D721Med (cell line): Measurements from ENCODE around the gene ETV5.

Experiments used
- DNase-seq: peaks from one replicate; pipeline ENCODE4 v3.0.0; 2011; ENCODE audit warnings: low spot score; ENCODE audit not compliant: insufficient read length
- FAIRE-seq: peaks from 2 replicates; lab custom pipeline; 2011; peaks lifted over from hg19 to GRCh38; lab: Jason Lieb, UNC
- TF ChIP-seq, protein P1 (sequence below): IDR thresholded peaks from 2 replicates; pipeline ENCODE4 v1.5.1; 2012; ENCODE audit warnings: mild to moderate bottlenecking, control low read depth; ENCODE audit not compliant: insufficient read depth; ENCODE audit errors: missing control alignments

The ETV5 gene

DNA sequence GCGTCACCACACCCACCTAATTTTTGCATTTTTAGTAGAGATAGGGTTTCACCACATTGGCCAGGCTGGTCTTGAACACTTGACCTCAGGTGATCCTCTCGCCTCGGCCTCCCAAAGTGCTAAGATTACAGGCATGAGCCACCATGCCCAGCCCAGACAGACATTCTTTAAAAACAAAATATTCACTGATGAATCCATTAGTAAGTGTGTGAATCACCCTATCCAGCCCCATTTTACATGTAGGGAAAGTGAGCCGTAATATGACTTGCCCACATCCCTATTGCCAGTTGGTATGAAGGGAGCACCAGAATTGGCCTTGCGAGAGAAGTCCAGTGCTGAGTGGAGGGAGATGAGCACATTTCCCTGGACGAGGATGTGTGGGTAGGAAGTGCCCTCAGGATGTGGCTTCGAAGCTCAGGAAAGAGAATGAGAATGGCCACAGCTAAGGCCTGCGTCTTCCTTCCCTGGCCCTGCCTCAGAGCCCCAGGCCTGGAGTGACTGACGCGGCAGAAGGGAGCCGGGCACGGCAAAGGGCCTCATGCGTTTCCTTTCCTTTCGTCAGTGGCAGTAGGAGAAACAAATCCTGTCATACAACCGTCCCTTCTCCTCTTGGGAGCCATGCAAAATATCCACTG lies 28.3 kb upstream of the ETV5 start:
- no peak for FAIRE-seq
- TF ChIP-seq, protein P1, sequence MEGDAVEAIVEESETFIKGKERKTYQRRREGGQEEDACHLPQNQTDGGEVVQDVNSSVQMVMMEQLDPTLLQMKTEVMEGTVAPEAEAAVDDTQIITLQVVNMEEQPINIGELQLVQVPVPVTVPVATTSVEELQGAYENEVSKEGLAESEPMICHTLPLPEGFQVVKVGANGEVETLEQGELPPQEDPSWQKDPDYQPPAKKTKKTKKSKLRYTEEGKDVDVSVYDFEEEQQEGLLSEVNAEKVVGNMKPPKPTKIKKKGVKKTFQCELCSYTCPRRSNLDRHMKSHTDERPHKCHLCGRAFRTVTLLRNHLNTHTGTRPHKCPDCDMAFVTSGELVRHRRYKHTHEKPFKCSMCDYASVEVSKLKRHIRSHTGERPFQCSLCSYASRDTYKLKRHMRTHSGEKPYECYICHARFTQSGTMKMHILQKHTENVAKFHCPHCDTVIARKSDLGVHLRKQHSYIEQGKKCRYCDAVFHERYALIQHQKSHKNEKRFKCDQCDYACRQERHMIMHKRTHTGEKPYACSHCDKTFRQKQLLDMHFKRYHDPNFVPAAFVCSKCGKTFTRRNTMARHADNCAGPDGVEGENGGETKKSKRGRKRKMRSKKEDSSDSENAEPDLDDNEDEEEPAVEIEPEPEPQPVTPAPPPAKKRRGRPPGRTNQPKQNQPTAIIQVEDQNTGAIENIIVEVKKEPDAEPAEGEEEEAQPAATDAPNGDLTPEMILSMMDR = no peak
- DNase-seq = no peak

DNA sequence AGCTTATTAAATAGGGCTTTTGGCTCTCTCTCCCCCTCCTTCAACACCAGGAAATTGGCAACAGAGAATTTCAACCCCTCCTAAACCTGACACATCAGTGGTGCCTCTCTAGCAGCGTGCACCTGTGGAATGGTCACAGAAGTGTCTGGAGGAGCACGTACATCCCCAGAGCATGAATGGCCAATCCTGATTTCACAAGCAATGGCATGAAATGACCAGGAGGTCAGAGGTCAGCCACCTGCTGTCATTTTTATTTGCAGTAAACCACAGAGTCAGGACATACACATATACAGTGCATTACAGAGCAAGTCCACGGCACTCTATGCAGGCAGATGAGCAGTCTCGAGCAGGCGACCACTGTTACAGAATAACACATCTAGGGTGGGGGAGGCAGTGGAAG lies 25.1 kb upstream of the ETV5 start:
- TF ChIP-seq, protein P1 = no peak
- no peak for FAIRE-seq
- no peak for DNase-seq

DNA sequence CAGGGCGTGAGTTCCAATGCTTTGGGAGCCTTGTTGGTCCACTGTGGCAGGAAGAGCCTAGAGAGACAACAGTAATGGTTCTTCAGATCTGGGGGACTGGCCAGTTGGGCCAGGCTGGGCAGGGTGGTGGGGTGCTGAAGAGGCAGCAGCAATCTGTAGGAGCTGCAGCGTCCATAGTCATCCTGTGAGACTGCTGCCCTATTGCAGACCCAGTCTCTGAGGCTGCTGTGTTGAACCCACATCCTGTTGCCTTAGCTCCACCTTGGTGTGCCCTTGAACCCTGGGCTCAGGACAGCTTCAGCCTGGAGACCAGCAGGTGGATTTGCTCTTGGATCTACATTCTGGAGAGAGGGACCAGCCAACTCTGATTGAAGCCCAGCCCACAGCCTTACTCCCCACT lies 23.6 kb upstream of the ETV5 start:
- FAIRE-seq (no peak), DNase-seq (no peak)
- TF ChIP-seq, protein P1 = no peak

DNA sequence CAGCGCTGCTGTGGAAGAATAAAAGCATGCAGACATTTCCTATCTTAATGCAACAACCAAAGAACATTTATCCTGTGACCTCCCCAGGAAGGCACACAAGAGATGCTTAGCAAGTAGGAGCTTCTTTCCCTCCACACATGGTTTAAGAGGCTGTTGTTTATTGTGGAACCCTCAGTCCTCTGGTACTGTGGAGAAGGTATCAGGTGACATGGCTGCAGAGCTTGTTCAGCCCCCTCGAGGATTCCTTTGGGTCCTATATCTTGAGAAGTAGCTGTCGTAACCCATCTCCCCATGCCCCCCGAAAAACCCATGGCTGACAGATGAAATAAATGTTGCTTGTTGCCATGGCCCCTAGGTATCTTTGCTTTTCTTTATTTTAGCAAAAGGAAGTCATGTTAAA lies 20.3 kb upstream of the ETV5 start:
- DNase-seq = no peak
- TF ChIP-seq, protein P1 = no peak
- FAIRE-seq = no peak

DNA sequence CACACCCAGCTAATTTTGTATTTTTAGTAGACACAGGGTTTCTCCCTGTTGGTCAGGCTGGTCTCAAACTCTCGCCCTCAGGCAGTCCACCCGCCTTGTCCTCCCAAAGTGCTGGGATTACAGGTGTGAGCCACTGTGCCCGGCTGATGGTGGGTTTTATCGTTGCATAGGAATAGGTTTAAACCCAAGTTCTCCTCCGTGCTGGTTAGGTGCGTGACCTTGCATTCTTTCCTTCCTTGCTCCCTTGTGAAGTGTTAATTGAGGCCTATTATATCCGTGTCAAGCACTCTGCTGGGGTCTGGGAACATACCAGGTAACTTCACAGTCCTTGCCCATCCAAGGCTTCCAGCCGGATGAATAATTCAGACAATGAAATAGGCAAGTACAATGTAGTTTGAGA lies 19.3 kb upstream of the ETV5 start:
- TF ChIP-seq, protein P1 = no peak
- DNase-seq = no peak
- FAIRE-seq = no peak

DNA sequence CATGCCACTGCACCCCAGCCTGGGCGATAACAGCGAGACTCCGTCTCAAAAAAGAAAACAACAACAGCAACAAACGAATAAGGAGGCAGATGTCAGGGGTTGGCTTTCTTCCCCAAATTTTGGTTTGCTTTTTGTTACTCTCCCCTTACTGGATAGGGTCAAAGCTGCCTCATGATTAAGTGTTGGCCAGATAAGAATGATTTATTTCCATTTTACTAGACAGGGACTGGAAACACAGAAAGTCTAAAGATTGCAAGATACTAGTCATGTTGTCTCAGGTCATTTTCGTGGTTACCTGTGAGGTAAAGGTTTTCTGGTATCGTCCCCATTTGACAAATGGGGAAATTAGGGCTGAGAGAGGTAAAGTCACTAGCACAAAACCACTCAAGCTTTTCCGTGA lies 18.6 kb upstream of the ETV5 start:
- TF ChIP-seq, protein P1 = no peak
- DNase-seq = no peak
- FAIRE-seq = no peak

DNA sequence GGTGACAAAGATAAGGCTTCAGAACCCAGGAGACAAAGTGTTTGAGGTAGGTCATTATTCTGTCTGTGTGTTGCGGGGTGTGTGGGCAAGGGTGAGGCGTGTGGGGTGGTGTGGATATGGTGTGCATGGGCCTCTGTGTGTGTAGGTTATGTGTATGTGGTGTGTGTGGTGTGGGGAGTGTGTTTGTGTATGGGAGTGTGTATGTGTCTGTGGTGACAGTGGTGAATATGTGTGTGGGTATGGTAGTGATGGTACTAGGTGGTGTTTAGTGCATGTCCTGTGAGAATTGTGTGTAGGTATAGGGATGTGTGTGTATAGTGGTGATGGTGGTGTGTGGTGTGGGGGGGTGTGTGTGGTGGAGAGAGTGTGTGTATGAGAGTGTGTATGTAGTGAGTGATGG lies 16.2 kb upstream of the ETV5 start:
- DNase-seq (no peak), FAIRE-seq (no peak)
- TF ChIP-seq, protein P1 = no peak
